Right atrium auricular region (tissue), 2 donors: ENCODE results near the gene GPR151. TPM values are rescaled to one million over a fixed set of nuclear protein-coding genes. Genes with fewer than 3 reads are reported as not detected.
A peak's percentile ranks its signal among the peaks of the same experiment; 100 is the strongest.

Experiments used
- DNase-seq: peaks from one replicate; pipeline ENCODE4 v3.0.0-alpha.2; 2019; ENCODE audit warnings: low spot score
- H3K27ac ChIP-seq, 2 donors: fragments of 200-600 bp; sonication (generic); 1 replicate in 1 of 2; 2 replicates in 1 of 2; pipeline ENCODE4 v1.5.1; 2016 to 2019
- H3K27me3 ChIP-seq, 2 donors: fragments of 200-600 bp; sonication (generic); one replicate each; pipeline versions ENCODE4 v1.5.1 to v1.6.0; 2017 to 2019
- H3K36me3 ChIP-seq: fragments of 200-600 bp; sonication (generic); one replicate; pipeline ENCODE4 v1.5.1; 2016
- H3K4me1 ChIP-seq, 2 donors: fragments of 200-600 bp; sonication (generic); one replicate each; pipeline versions ENCODE4 v1.5.1 to v1.6.0; 2017 to 2019
- H3K4me3 ChIP-seq, 2 donors: fragments of 200-600 bp; sonication (generic); 1 replicate in 1 of 2; 2 replicates in 1 of 2; pipeline ENCODE4 v1.5.1; 2017 to 2019; ENCODE audit warnings: mild to moderate bottlenecking in 1 of 2, moderate library complexity in 1 of 2
- H3K9me3 ChIP-seq, 2 donors: fragments of 200-600 bp; sonication (generic); one replicate each; pipeline ENCODE4 v1.5.1; 2019
- total RNA-seq, 2 donors: library from RNA; depleted of rRNA; stranded (reverse); fragments of >200 nt; gene quantifications; one replicate each; pipeline ENCODE4 v1.1.0, GENCODE V29; 2016
- TF ChIP-seq, protein P1 (sequence below), 2 donors: fragments of 200-600 bp; sonication (generic); IDR thresholded peaks; one replicate each; pipeline ENCODE4 v1.5.1; 2019; ENCODE audit warnings: antibody characterized with exemption in 2 of 2

Gene GPR151
- total RNA-seq, 2 donors from 2014 or later: not detected

GRCh38 chr5:146553446-146553845 is 37.5 kb upstream of the GPR151 start:
- TF ChIP-seq, protein P1, sequence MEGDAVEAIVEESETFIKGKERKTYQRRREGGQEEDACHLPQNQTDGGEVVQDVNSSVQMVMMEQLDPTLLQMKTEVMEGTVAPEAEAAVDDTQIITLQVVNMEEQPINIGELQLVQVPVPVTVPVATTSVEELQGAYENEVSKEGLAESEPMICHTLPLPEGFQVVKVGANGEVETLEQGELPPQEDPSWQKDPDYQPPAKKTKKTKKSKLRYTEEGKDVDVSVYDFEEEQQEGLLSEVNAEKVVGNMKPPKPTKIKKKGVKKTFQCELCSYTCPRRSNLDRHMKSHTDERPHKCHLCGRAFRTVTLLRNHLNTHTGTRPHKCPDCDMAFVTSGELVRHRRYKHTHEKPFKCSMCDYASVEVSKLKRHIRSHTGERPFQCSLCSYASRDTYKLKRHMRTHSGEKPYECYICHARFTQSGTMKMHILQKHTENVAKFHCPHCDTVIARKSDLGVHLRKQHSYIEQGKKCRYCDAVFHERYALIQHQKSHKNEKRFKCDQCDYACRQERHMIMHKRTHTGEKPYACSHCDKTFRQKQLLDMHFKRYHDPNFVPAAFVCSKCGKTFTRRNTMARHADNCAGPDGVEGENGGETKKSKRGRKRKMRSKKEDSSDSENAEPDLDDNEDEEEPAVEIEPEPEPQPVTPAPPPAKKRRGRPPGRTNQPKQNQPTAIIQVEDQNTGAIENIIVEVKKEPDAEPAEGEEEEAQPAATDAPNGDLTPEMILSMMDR (IDR thresholded peaks at IDR 0.05): no peak
- H3K27ac ChIP-seq: no peak overlapping the region
- H3K4me1 ChIP-seq: no peaks in the 10 kb centered on the region
- H3K9me3 ChIP-seq: no peaks in the 10 kb centered on the region
- no peaks in the 10 kb centered on the region for H3K36me3 ChIP-seq
- no peak for DNase-seq
- H3K27me3 ChIP-seq: no peaks in the 10 kb centered on the region
- H3K4me3 ChIP-seq: no peak overlapping the region

DNA sequence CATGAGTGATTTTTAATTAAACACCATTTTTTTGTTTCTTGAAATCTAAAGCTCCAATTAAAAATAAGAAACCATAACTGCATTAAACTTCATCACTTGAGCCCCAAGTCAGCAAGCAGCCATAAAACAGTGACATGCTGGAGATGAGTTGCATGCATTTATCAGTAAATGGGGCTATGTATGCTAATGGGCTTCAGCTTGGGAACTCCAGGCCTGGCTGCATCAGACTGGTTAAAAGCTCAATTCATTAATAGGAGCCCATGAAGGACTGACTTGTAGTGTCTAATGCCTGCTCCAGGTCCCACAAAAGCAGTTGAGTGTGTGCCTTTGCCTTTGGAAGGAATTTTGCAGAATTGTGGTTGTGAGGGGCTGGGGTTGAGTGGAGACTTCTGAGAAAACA is 33.6 kb upstream of the GPR151 start:
- no peaks in the 10 kb centered on the region for H3K9me3 ChIP-seq
- no peak for DNase-seq
- no peaks in the 10 kb centered on the region for H3K4me1 ChIP-seq
- H3K27me3 ChIP-seq: no peaks in the 10 kb centered on the region
- H3K27ac ChIP-seq: no peak overlapping the region
- TF ChIP-seq, protein P1 (IDR thresholded peaks at IDR 0.05): no peak
- no peak overlapping the region for H3K4me3 ChIP-seq
- H3K36me3 ChIP-seq: no peaks in the 10 kb centered on the region

- H3K4me1 ChIP-seq: no peaks in the 10 kb centered on the region
- no peaks in the 10 kb centered on the region for H3K9me3 ChIP-seq
- no peak overlapping the region for H3K4me3 ChIP-seq
- no peak overlapping the region for H3K27ac ChIP-seq
- TF ChIP-seq, protein P1 (IDR thresholded peaks at IDR 0.05): no peak
- no peaks in the 10 kb centered on the region for H3K27me3 ChIP-seq
- DNase-seq: no peak
- H3K36me3 ChIP-seq: no peaks in the 10 kb centered on the region
These were observed 32.9 kb upstream of the GPR151 start for GRCh38 chr5:146548781-146549449.

- Histone ChIP-seq H3K36me3 (no peaks in the 10 kb centered on the region), H3K9me3 (no peaks in the 10 kb centered on the region), H3K4me3 (no peak overlapping the region), H3K27me3 (no peaks in the 10 kb centered on the region), H3K4me1 (no peaks in the 10 kb centered on the region), H3K27ac (no peak overlapping the region)
- no peak for DNase-seq
- TF ChIP-seq, protein P1 (IDR thresholded peaks at IDR 0.05): no peak
These were observed 28.2 kb upstream of the GPR151 start for GRCh38 chr5:146544232-146544631.

GRCh38 chr5:146541958-146542849 is 26.2 kb upstream of the GPR151 start:
- Histone ChIP-seq H3K36me3 (no peaks in the 10 kb centered on the region), H3K9me3 (no peaks in the 10 kb centered on the region), H3K27ac (no peak overlapping the region), H3K4me3 (no peak overlapping the region), H3K4me1 (no peaks in the 10 kb centered on the region), H3K27me3 (no peaks in the 10 kb centered on the region)
- TF ChIP-seq, protein P1 (IDR thresholded peaks at IDR 0.05): peak; percentile 55 to 86
- DNase-seq: peak; percentile 72
